ENCODE measurements around the gene FOXD1.
"Not testable (repeated sequence)": the region's sequence is repeated elsewhere in the genome, so short reads cannot be mapped to it uniquely, and the experiment has no call there.

DNA sequence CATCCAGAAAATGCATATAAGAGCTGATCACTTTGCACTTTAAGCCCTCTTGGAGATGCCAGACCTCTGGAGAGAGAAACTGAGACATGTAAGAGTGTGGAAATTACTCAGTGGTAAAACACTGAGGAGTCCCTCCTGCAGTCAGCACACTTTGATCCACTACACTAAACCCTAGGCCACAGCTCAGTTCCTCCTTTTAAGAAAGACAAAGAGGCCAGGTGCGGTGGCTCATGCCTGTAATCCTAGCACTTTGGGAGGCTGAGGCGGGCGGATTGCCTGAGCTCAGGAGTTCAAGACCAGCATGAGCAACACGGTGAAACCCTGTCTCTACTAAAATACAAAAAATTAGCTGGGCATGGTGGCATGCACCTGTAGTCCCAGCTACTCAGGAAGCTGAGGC, 38.7 kb upstream of the FOXD1 start:
- not testable (repeated sequence) for TF ChIP-seq EP300 (IDR thresholded peaks at IDR 0.05; ENCODE audit: low read depth); POLR2AphosphoS5 (IDR thresholded peaks at IDR 0.05)
